GM23338 (cell line): ENCODE data around the gene PIN1. TPM values are rescaled to one million over a fixed set of nuclear protein-coding genes. Genes with fewer than 3 reads are reported as not detected.

Experiments used
- ATAC-seq: fragments of 200-7000 bp; cut with Tn5 transposase; 3 replicates; pipeline ENCODE4 v1.9.1; 2020
- DNase-seq: peaks from one replicate; pipeline ENCODE4 v3.0.0-alpha.2; 2015; ENCODE audit warnings: low spot score
- H2AFZ ChIP-seq: fragments of 200-600 bp; sonication (generic); 2 replicates; pipeline ENCODE4 v1.8.0; 2016; ENCODE audit warnings: antibody characterized with exemption, mild to moderate bottlenecking, moderate library complexity
- H3F3A ChIP-seq: fragments of 200-600 bp; sonication (generic); replicated peaks from 2 replicates; pipeline ENCODE4 v1.8.0; 2017; ENCODE audit warnings: antibody characterized with exemption, mixed run types, low read depth
- H3K27ac ChIP-seq: fragments of 200-600 bp; sonication (generic); 2 replicates; pipeline ENCODE4 v1.6.1; 2016; ENCODE audit warnings: low read depth
- H3K27me3 ChIP-seq: fragments of 200-600 bp; sonication (generic); 2 replicates; pipeline ENCODE4 v1.8.0; 2016; ENCODE audit warnings: mild to moderate bottlenecking, mixed run types, moderate library complexity; ENCODE audit not compliant: insufficient read depth
- H3K36me3 ChIP-seq: fragments of 200-600 bp; sonication (generic); 2 replicates; pipeline ENCODE4 v1.8.0; 2016; ENCODE audit warnings: mild to moderate bottlenecking; ENCODE audit not compliant: insufficient read depth
- H3K4me1 ChIP-seq: fragments of 200-600 bp; sonication (generic); 2 replicates; pipeline ENCODE4 v1.8.0; 2016; ENCODE audit warnings: mild to moderate bottlenecking, moderate library complexity; ENCODE audit not compliant: insufficient read depth
- H3K4me2 ChIP-seq: fragments of 200-600 bp; sonication (generic); 2 replicates; pipeline ENCODE4 v1.7.1; 2017; ENCODE audit warnings: mixed run types
- H3K4me3 ChIP-seq: fragments of 200-600 bp; sonication (generic); 2 replicates; pipeline ENCODE4 v1.6.1; 2016; ENCODE audit warnings: mixed run types
- H3K79me2 ChIP-seq: fragments of 200-600 bp; sonication (generic); replicated peaks from 2 replicates; pipeline ENCODE4 v1.8.0; 2017; ENCODE audit warnings: mild to moderate bottlenecking; ENCODE audit not compliant: insufficient read depth
- H3K9me2 ChIP-seq: fragments of 200-600 bp; sonication (generic); 2 replicates; pipeline ENCODE4 v1.8.0; 2017; ENCODE audit not compliant: insufficient read depth
- H4K20me1 ChIP-seq: fragments of 200-600 bp; sonication (generic); replicated peaks from 2 replicates; pipeline ENCODE4 v1.8.0; 2017; ENCODE audit warnings: mild to moderate bottlenecking; ENCODE audit not compliant: insufficient read depth
- H3K27ac Mint-ChIP-seq: 2 replicates; pipeline ENCODE4 v1.8.0; 2020; ENCODE audit warnings: inconsistent platforms, mild to moderate bottlenecking, moderate library complexity, mixed read lengths
- H3K27me3 Mint-ChIP-seq: 3 replicates; pipeline ENCODE4 v1.8.0; 2022; ENCODE audit warnings: low read depth, mild to moderate bottlenecking, moderate library complexity, mixed read lengths, inconsistent platforms; ENCODE audit not compliant: insufficient read depth, poor library complexity
- H3K36me3 Mint-ChIP-seq: 3 replicates; pipeline ENCODE4 v1.8.0; 2021; ENCODE audit warnings: low read depth, mild to moderate bottlenecking, inconsistent platforms, moderate library complexity, mixed read lengths
- H3K4me1 Mint-ChIP-seq: 3 replicates; pipeline ENCODE4 v1.8.0; 2020; ENCODE audit warnings: mild to moderate bottlenecking, inconsistent platforms, mixed read lengths
- H3K4me3 Mint-ChIP-seq: 3 replicates; pipeline ENCODE4 v1.8.0; 2021; ENCODE audit warnings: moderate library complexity, mild to moderate bottlenecking, inconsistent platforms, mixed read lengths
- H3K9me3 Mint-ChIP-seq: 3 replicates; pipeline ENCODE4 v1.8.0; 2020; ENCODE audit warnings: moderate library complexity, mild to moderate bottlenecking, inconsistent platforms, mixed read lengths
- CREB1 ChIP-seq: fragments of 250-450 bp; sonication (Bioruptor Pico); IDR thresholded peaks from 2 replicates; pipeline ENCODE4 v1.5.0; 2020; ENCODE audit warnings: low read depth, mild to moderate bottlenecking, moderate library complexity
- EZH2 ChIP-seq: fragments of 200-600 bp; sonication (generic); IDR thresholded peaks from one replicate; pipeline ENCODE4 v1.8.0; 2017; ENCODE audit warnings: antibody characterized with exemption, mild to moderate bottlenecking, low read depth; ENCODE audit not compliant: unreplicated experiment
- EZH2phosphoT487 ChIP-seq: fragments of 200-600 bp; sonication (generic); IDR thresholded peaks from one replicate; pipeline ENCODE4 v1.8.1; 2018; ENCODE audit warnings: antibody characterized with exemption; ENCODE audit not compliant: unreplicated experiment
- NANOG ChIP-seq: IDR thresholded peaks from 2 replicates; pipeline ENCODE4 v1.6.1; 2016; ENCODE audit warnings: antibody characterized with exemption, borderline replicate concordance
- POLR2AphosphoS5 ChIP-seq: IDR thresholded peaks from 2 replicates; pipeline ENCODE4 v1.6.1; 2016; ENCODE audit warnings: antibody characterized with exemption, low read depth
- REST ChIP-seq: IDR thresholded peaks from one replicate; pipeline ENCODE4 v1.6.1; 2018; ENCODE audit warnings: antibody characterized with exemption; ENCODE audit not compliant: unreplicated experiment
- ZNF114 ChIP-seq: fragments of 250-450 bp; sonication (Bioruptor Pico); IDR thresholded peaks from 2 replicates; pipeline ENCODE4 v1.5.0; 2020; ENCODE audit warnings: mild to moderate bottlenecking, moderate library complexity
- ZNF331 ChIP-seq: fragments of 250-450 bp; sonication (Bioruptor Pico); IDR thresholded peaks from 2 replicates; pipeline ENCODE4 v1.5.0; 2020; ENCODE audit warnings: low read depth, mild to moderate bottlenecking, moderate library complexity
- polyA plus RNA-seq: library from polyadenylated mRNA; unstranded; fragments of >200 nt; fragmentation: Nextera tagmentation; extraction: Ambion mirVana; gene quantifications from 2 replicates; pipeline ENCODE4 v1.2.1, GENCODE V29; 2016
- total RNA-seq: library from RNA; depleted of rRNA; stranded (reverse); fragments of >200 nt; shearing (Covaris generic); gene quantifications from 2 replicates; pipeline ENCODE4 v1.2.3, GENCODE V29; 2014

The PIN1 gene
- total and polyA plus RNA-seq, 2 experiments from 2014 or later: 127 TPM

DNA sequence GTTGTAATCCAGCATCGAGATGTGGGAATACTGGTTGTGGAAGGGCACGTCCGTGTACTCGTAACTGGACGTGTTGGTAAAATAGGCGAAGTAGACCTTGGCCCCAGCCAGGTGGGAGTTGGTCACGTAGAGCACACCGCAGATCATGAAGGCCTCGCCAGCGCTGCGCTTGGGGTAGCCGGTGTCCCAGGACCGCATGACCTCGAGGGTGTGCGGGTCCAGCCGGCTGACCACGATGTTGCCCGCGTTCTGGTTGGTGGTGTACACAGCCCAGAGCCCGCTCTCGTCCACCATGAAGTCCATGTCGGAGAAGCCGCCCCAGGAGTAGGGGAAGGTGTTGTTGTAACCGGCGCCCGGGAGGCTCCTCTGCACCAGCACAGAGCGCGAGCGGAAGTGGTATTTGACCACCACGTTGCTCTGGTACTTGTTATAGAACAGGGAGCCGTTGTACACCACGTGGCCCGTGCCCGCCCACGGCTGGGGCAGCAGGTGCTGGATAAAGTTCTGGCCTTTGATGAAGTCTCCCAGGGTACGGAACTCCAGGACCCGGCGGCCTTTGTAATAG, 19.2 kb downstream of the PIN1 start:
- no peaks in the 10 kb centered on the region; the same call in 1 of the 2 replicates for H3K36me3 ChIP-seq
- H3K27ac Mint-ChIP-seq: no peak overlapping the region

DNA sequence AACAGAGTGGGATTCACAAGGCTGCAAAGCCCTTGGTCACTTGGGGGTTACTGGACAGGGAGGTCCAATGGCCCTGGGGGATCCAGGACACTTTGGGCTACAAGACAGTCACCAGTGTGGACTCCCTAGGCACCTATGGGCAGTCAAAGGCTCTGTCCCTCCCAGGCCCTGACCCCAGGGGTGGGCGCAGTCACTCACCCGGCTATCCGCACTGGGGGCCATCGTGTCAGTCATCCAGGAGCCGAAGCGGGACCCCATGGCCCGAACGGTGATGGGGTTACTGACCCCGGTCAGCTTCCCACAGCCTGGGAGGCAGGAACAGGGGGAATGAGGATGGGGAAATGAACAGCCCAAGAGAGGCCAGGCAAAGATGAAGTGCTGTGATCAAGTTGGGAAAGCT, 21.5 kb downstream of the PIN1 start:
- Histone ChIP-seq H3K36me3 (no peaks in the 10 kb centered on the region; the same call in 1 of the 2 replicates), H2AFZ (no peak overlapping the region), H4K20me1 (peaks cover 5% of the 10 kb centered on the region), H3K79me2 (no peaks in the 10 kb centered on the region), H3K4me1 (no peaks in the 10 kb centered on the region; the same call in 1 of the 2 replicates), H3K9me2 (no peaks in the 10 kb centered on the region), H3K4me2 (no peak overlapping the region), H3F3A (no peaks in the 10 kb centered on the region), H3K4me3 (no peak overlapping the region), H3K27me3 (no peaks in the 10 kb centered on the region), H3K27ac (no peak overlapping the region)
- ATAC-seq: no peak
- Mint-ChIP-seq H3K27ac (no peak overlapping the region), H3K9me3 (no peaks in the 10 kb centered on the region; the same call in 2 of the 3 replicates), H3K27me3 (peaks cover 9% of the 10 kb centered on the region), H3K4me1 (no peaks in the 10 kb centered on the region; the same call in 2 of the 3 replicates), H3K4me3 (no peak overlapping the region), H3K36me3 (peaks cover 36% of the 10 kb centered on the region; the same call in 2 of the 3 replicates)
- DNase-seq: no peak
- TF ChIP-seq ZNF331 (no peak), POLR2AphosphoS5 (no peak), EZH2 (no peak), EZH2phosphoT487 (no peak), REST (no peak), ZNF114 (CRISPR knock-in tag) (no peak)

More for the DNA sequence above, 19.2 kb downstream of the PIN1 start:
- peaks cover 12% of the 10 kb centered on the region for H3K4me1 Mint-ChIP-seq
- H3K27ac ChIP-seq: no peak overlapping the region
- H3K9me3 Mint-ChIP-seq: no peaks in the 10 kb centered on the region; the same call in 2 of the 3 replicates
- peaks cover 35% of the 10 kb centered on the region; the same call in 2 of the 3 replicates for H3K36me3 Mint-ChIP-seq
- peaks cover 10% of the 10 kb centered on the region; the same call in 1 of the 2 replicates for H3K4me1 ChIP-seq
- H3K27me3 Mint-ChIP-seq: peaks cover 13% of the 10 kb centered on the region
- H3F3A ChIP-seq: no peaks in the 10 kb centered on the region
- no peaks in the 10 kb centered on the region for H3K9me2 ChIP-seq
- no peak overlapping the region for H3K4me3 ChIP-seq
- H4K20me1 ChIP-seq: peaks cover 5% of the 10 kb centered on the region; the same call in 1 of the 2 replicates
- no peak overlapping the region for H2AFZ ChIP-seq
- no peaks in the 10 kb centered on the region for H3K27me3 ChIP-seq
- no peak overlapping the region for H3K4me3 Mint-ChIP-seq
- H3K4me2 ChIP-seq: no peak overlapping the region
- ATAC-seq (no peak), DNase-seq (no peak)
- TF ChIP-seq NANOG (no peak), CREB1 (CRISPR knock-in tag) (no peak), REST (no peak)
- no peaks in the 10 kb centered on the region for H3K79me2 ChIP-seq
